ENCODE results near the gene FIZ1. TPM values are rescaled to one million over a fixed set of nuclear protein-coding genes. Genes with fewer than 3 reads are reported as not detected.
A peak's percentile ranks its signal among the peaks of the same experiment; 100 is the strongest.

Gene FIZ1
- total RNA-seq, 1 donor from 2014 or later, result 31.7 TPM

GRCh38 chr19:55645512-55645881, 46.2 kb upstream of the FIZ1 start:
- H3K36me3 Mint-ChIP-seq, result peaks cover 5% of the 10 kb centered on the region
- no peak for DNase-seq (ENCODE audit: low spot score in 2 of 2, unreplicated experiment in 2 of 2)
- TF ChIP-seq CTCF (IDR thresholded peaks at IDR 0.05; ENCODE audit: unreplicated experiment), result no peak
- H3K27ac Mint-ChIP-seq, result peak overlapping the region; percentile 56
- no peaks in the 10 kb centered on the region for H3K27me3 Mint-ChIP-seq (ENCODE audit: low read depth)
- peak overlapping the region; percentile 55 for H3K4me3 Mint-ChIP-seq
- H3K4me1 Mint-ChIP-seq, result peaks cover 52% of the 10 kb centered on the region
- no peaks in the 10 kb centered on the region for H3K9me3 Mint-ChIP-seq

GRCh38 chr19:55644842-55645511, 45.7 kb upstream of the FIZ1 start:
- Mint-ChIP-seq H3K36me3 (peaks cover under 1% of the 10 kb centered on the region), H3K4me3 (peak overlapping the region; percentile 93), H3K4me1 (peaks cover 50% of the 10 kb centered on the region), H3K27ac (peak overlapping the region; percentile 96), H3K27me3 (ENCODE audit: low read depth) (no peaks in the 10 kb centered on the region), H3K9me3 (no peaks in the 10 kb centered on the region)
- DNase-seq (ENCODE audit: low spot score in 2 of 2, unreplicated experiment in 2 of 2), result no peak
- no peak for TF ChIP-seq CTCF (IDR thresholded peaks at IDR 0.05; ENCODE audit: unreplicated experiment)

DNA sequence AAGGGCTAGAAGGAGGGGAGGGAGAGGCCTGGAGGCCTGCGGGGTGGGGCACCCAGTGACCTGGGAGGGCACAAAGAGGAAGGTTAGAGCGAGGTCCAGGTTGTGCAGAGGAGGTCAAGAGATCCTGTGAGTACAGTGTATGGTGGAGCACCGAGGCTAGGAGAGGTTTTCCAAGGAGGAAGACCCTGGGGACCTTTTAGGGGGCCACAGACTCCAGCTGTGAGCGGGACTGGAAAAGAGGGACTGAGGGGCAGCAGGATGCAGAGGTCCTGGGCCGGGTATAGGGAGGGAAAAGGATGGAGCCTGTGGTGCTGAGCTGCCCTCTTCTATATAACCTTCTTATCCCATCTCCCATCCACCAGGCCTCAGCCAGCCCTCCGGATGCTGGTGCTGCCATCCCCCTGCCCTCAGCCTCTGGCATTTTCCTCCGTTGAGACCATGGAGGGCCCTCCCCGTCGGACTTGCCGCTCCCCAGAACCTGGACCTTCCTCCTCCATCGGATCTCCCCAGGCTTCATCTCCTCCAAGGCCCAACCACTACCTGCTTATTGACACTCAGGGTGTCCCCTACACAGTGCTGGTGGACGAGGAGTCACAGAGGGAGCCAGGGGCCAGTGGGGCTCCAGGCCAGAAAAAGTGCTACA, 45.0 kb upstream of the FIZ1 start:
- H3K27me3 Mint-ChIP-seq (ENCODE audit: low read depth), result no peaks in the 10 kb centered on the region
- TF ChIP-seq CTCF (IDR thresholded peaks at IDR 0.05; ENCODE audit: unreplicated experiment), result no peak
- H3K4me1 Mint-ChIP-seq, result peaks cover 44% of the 10 kb centered on the region
- no peaks in the 10 kb centered on the region for H3K9me3 Mint-ChIP-seq
- H3K27ac Mint-ChIP-seq, result peak overlapping the region; percentile 96
- no peak for DNase-seq (ENCODE audit: low spot score in 2 of 2, unreplicated experiment in 2 of 2)
- peak overlapping the region; percentile 93 for H3K4me3 Mint-ChIP-seq
- no peaks in the 10 kb centered on the region for H3K36me3 Mint-ChIP-seq

- H3K36me3 Mint-ChIP-seq, result peaks cover 3% of the 10 kb centered on the region
Observed at GRCh38 chr19:55643887-55644176, 44.5 kb upstream of the FIZ1 start.

GRCh38 chr19:55643003-55643886, 43.9 kb upstream of the FIZ1 start, which contains the start of gene ZNF581:
Gene ZNF581, plus strand, starts transcription at chr19:55643649. Its CDS starts 923 bp downstream, at chr19:55644572.
- H3K27me3 Mint-ChIP-seq (ENCODE audit: low read depth), result no peaks in the 10 kb centered on the region
- peak within 1 kb of the TSS; percentile 93 for H3K4me3 Mint-ChIP-seq
- no peaks in the 10 kb centered on the region for H3K9me3 Mint-ChIP-seq
- peak in 1 of 2 experiments; percentile 80 for DNase-seq (ENCODE audit: low spot score in 2 of 2, unreplicated experiment in 2 of 2)
- peak within 1 kb of the TSS; percentile 98 for H3K27ac Mint-ChIP-seq
- H3K36me3 Mint-ChIP-seq, result peaks cover 3% of the 10 kb centered on the region
- TF ChIP-seq CTCF (IDR thresholded peaks at IDR 0.05; ENCODE audit: unreplicated experiment), result no peak
- H3K4me1 Mint-ChIP-seq, result peaks cover 39% of the 10 kb centered on the region

More at GRCh38 chr19:55643887-55644176, 44.5 kb upstream of the FIZ1 start:
- no peaks in the 10 kb centered on the region for H3K27me3 Mint-ChIP-seq (ENCODE audit: low read depth)
- H3K4me3 Mint-ChIP-seq, result peak overlapping the region; percentile 93
- peaks cover 42% of the 10 kb centered on the region for H3K4me1 Mint-ChIP-seq
- TF ChIP-seq CTCF (IDR thresholded peaks at IDR 0.05; ENCODE audit: unreplicated experiment), result no peak
- peak overlapping the region; percentile 96 for H3K27ac Mint-ChIP-seq
- DNase-seq (ENCODE audit: low spot score in 2 of 2, unreplicated experiment in 2 of 2), result no peak
- H3K9me3 Mint-ChIP-seq, result no peaks in the 10 kb centered on the region
